ENCODE results near the gene MACROD2.

The MACROD2 gene

DNA sequence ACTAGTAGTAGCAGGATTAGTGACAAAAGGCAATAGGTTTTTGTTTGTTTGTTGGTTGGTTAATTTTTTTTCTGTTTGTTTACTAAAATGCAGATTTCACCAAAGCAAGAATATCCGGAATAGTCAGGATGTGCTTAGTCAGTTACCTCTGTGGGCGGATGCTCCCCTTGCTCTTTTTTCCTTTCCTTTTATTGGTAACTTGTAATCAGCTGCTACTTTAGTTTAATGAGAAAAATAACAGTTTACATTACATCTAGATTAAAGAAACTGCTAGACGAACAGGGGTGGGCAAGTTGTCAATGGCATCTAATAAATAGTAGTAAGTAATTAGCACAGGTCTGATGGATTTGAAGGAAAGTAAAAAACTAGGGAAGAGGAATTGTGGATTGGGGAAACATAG, 989.0 kb downstream of the MACROD2 start:
- no peak overlapping the region for H3K4me3 ChIP-seq (ENCODE audit: insufficient read depth, low read length, poor library complexity, severe bottlenecking)
- no peak overlapping the region for H3K4me2 ChIP-seq (ENCODE audit: low read depth, low read length, poor library complexity, severe bottlenecking)
- H3F3A ChIP-seq (ENCODE audit: insufficient read depth), result no peaks in the 10 kb centered on the region
- H2AFZ ChIP-seq (ENCODE audit: low read depth, low read length, severe bottlenecking), result no peak overlapping the region
- H3K27me3 ChIP-seq (ENCODE audit: low read length), result no peaks in the 10 kb centered on the region
- no peaks in the 10 kb centered on the region for H3K36me3 ChIP-seq (ENCODE audit: low read length)
- no peaks in the 10 kb centered on the region for H4K20me1 ChIP-seq (ENCODE audit: low read depth, low read length)
- H3K9me2 ChIP-seq (replicated peaks; ENCODE audit: insufficient read depth, low read length), result no peaks in the 10 kb centered on the region
- no peak overlapping the region for H3K27ac ChIP-seq (ENCODE audit: low read depth, low read length)
- H3K9ac ChIP-seq (ENCODE audit: low read length), result no peak overlapping the region
- no peaks in the 10 kb centered on the region for H3K79me2 ChIP-seq (ENCODE audit: insufficient read depth, low read length)
- no peak for TF ChIP-seq EZH2phosphoT487 (conservative IDR thresholded peaks at IDR 0.05; ENCODE audit: low read length)
- TF ChIP-seq, protein P1, sequence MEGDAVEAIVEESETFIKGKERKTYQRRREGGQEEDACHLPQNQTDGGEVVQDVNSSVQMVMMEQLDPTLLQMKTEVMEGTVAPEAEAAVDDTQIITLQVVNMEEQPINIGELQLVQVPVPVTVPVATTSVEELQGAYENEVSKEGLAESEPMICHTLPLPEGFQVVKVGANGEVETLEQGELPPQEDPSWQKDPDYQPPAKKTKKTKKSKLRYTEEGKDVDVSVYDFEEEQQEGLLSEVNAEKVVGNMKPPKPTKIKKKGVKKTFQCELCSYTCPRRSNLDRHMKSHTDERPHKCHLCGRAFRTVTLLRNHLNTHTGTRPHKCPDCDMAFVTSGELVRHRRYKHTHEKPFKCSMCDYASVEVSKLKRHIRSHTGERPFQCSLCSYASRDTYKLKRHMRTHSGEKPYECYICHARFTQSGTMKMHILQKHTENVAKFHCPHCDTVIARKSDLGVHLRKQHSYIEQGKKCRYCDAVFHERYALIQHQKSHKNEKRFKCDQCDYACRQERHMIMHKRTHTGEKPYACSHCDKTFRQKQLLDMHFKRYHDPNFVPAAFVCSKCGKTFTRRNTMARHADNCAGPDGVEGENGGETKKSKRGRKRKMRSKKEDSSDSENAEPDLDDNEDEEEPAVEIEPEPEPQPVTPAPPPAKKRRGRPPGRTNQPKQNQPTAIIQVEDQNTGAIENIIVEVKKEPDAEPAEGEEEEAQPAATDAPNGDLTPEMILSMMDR (IDR thresholded peaks at IDR 0.05; ENCODE audit: insufficient read depth, low read length, poor library complexity, severe bottlenecking), result no peak
- no peaks in the 10 kb centered on the region for H3K9me3 ChIP-seq (ENCODE audit: insufficient read depth, low read length)

DNA sequence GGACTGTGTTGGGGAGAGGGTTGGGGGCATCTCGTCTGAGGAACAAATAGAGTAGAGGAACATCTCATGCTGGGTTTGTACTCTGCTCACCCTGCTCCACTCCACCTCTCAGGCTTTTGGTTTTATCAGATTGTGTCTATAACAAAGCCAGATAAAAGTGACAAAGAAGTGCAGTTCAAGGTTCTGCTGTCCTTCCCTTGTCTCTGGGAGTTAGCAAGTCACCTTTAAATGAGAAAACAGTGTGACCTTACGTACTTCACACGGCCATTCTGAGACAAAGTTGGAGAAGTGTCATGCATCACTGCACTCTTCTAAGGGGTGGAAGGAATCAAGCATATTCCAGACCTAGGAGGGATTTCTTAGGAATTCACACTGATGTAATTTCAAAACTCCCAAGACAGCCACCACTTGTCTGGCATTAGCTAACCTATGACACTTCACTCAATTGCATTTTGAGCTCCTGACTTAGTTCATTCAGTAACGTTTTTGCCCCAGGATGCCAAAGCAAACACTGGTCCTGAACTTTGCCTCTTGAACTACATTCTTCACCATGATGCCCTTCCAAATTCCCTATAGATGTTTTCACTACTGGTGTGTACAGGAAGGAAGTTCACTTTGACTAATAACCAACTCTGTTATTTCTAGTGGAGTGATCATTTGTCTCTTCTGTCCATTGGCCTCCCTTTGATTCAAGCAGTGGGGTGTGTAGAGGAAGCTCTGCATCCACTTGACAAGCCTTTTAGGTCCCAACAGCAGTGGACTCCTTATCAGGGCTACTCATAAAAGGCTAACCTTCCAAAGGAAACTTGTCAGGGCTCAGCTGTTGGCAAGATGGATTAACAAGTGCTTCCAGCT, 989.7 kb downstream of the MACROD2 start:
- no peak overlapping the region for H3K27ac ChIP-seq (ENCODE audit: low read depth, low read length)
- no peaks in the 10 kb centered on the region for H4K20me1 ChIP-seq (ENCODE audit: low read depth, low read length)
- no peak overlapping the region for H3K4me2 ChIP-seq (ENCODE audit: low read depth, low read length, poor library complexity, severe bottlenecking)
- H3K9me3 ChIP-seq (ENCODE audit: insufficient read depth, low read length), result no peaks in the 10 kb centered on the region
- no peaks in the 10 kb centered on the region for H3K79me2 ChIP-seq (ENCODE audit: insufficient read depth, low read length)
- no peak overlapping the region for H3K9ac ChIP-seq (ENCODE audit: low read length)
- H3F3A ChIP-seq (ENCODE audit: insufficient read depth), result no peaks in the 10 kb centered on the region
- TF ChIP-seq, protein P1 (IDR thresholded peaks at IDR 0.05; ENCODE audit: insufficient read depth, low read length, poor library complexity, severe bottlenecking), result no peak
- no peak for TF ChIP-seq EZH2phosphoT487 (conservative IDR thresholded peaks at IDR 0.05; ENCODE audit: low read length)
- H3K9me2 ChIP-seq (replicated peaks; ENCODE audit: insufficient read depth, low read length), result no peaks in the 10 kb centered on the region
- no peaks in the 10 kb centered on the region for H3K36me3 ChIP-seq (ENCODE audit: low read length)
- H2AFZ ChIP-seq (ENCODE audit: low read depth, low read length, severe bottlenecking), result no peak overlapping the region
- H3K27me3 ChIP-seq (ENCODE audit: low read length), result no peaks in the 10 kb centered on the region
- no peak overlapping the region for H3K4me3 ChIP-seq (ENCODE audit: insufficient read depth, low read length, poor library complexity, severe bottlenecking)

DNA sequence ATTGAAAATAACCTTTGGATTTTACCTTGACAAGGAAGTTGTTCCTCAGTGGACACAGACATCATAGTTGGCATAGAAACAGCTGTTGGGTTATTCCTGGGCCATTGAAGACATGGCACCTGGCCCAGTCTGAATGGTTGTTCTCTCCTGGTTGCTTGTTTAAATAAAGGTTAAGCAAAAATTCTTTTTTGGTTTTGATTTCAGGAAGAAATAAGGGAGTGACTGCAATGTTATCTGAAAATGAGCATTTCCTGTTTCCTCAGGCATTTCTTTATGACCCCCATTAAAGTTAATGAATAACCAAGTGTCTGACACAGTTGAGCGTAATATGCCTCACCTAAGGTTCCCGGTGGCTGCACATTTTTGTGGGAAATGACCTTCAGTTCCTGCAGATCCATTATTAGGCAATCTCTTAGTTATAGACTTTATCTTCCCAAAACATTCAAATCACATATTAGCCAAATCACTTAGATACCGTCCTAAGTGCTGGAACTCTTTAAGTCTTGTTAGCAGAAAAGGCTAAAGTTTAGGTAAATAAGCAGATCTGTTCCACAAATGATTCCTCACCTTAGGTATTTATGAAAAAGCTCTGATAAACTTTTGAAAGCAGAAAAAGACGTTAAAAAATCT, 990.8 kb downstream of the MACROD2 start:
- Histone ChIP-seq H2AFZ (ENCODE audit: low read depth, low read length, severe bottlenecking) (no peak overlapping the region), H3K9ac (ENCODE audit: low read length) (no peak overlapping the region), H3K27me3 (ENCODE audit: low read length) (no peaks in the 10 kb centered on the region), H3K9me3 (ENCODE audit: insufficient read depth, low read length) (no peaks in the 10 kb centered on the region), H3K4me3 (ENCODE audit: insufficient read depth, low read length, poor library complexity, severe bottlenecking) (no peak overlapping the region), H3K79me2 (ENCODE audit: insufficient read depth, low read length) (no peaks in the 10 kb centered on the region), H3K27ac (ENCODE audit: low read depth, low read length) (no peak overlapping the region), H3F3A (ENCODE audit: insufficient read depth) (no peaks in the 10 kb centered on the region), H3K36me3 (ENCODE audit: low read length) (no peaks in the 10 kb centered on the region), H3K9me2 (replicated peaks; ENCODE audit: insufficient read depth, low read length) (no peaks in the 10 kb centered on the region), H4K20me1 (ENCODE audit: low read depth, low read length) (no peaks in the 10 kb centered on the region), H3K4me2 (ENCODE audit: low read depth, low read length, poor library complexity, severe bottlenecking) (no peak overlapping the region)
- TF ChIP-seq, protein P1 (IDR thresholded peaks at IDR 0.05; ENCODE audit: insufficient read depth, low read length, poor library complexity, severe bottlenecking), result no peak
- TF ChIP-seq EZH2phosphoT487 (conservative IDR thresholded peaks at IDR 0.05; ENCODE audit: low read length), result no peak
